DMS53 treated with DMSO at 0.1 percent for 48 hours (cell line): Measurements from ENCODE around the gene ZNF423.
"Not testable (repeated sequence)": the region's sequence is repeated elsewhere in the genome, so short reads cannot be mapped to it uniquely, and the experiment has no call there.

Experiments used
- DNase-seq: peaks from one replicate; lab custom pipeline; 2025; ENCODE audit not compliant: unreplicated experiment; lab: John Stamatoyannopoulos, UW

The ZNF423 gene

DNA sequence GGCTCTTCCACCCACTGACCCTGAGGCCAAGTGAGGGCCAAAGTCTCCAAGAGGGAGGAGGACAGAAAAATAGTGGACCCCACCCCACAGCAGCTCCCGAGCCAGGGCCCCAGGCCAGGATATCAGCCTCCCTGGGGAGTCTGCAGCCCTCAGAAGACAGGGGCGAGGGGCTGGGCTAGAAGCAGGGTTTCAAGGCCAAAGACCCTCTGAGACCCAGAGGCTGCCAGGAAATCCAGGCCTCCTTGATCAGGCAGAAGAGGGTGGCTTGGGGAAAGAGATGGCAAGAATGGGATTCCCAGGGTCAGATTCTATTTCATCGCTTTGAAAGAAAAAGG lies 156.1 kb downstream of the ZNF423 start:
- no peak for DNase-seq

DNA sequence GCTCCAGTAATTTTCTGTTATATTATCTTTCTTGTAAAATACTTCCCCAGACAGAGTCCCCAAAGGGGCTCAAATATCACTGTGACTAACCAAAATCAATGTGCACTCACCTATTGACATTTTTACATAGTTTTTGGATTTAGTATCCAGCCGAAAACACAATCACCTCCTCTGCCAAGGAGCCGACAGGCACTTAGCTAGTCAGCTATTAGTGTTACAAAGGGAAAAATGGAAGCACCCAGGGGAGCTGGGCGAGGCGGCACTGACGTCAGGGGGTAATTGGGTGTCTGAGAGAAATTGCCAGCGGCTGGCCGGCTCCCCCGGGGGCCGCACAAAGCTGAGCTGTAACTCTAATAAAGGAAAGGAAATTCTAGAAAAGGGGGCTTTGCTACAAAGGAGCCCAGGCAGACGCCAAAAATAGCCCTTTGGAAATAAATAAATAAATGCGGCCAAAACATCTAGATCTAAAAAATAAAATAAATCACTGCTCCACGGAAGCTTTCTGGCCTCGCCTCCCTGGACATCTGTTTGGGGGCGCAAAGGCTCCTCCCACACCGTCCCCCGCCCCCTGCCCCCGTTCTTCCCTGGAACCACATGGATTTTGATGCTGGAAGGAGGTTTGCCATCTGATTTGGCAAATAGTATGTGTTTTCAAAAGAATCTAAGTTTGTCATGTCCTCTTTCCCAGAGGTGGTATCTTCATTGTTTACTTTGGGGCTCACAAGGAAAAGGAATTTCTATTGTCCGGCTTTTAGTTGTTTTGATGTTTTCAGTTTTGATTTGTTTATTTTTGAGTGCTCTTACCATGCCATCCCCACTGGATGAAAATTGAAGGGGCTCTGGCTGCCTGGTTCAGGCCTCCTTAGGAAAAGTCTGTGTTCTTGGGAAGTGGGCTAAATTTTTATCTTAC lies 156.7 kb downstream of the ZNF423 start:
- DNase-seq: no peak

DNA sequence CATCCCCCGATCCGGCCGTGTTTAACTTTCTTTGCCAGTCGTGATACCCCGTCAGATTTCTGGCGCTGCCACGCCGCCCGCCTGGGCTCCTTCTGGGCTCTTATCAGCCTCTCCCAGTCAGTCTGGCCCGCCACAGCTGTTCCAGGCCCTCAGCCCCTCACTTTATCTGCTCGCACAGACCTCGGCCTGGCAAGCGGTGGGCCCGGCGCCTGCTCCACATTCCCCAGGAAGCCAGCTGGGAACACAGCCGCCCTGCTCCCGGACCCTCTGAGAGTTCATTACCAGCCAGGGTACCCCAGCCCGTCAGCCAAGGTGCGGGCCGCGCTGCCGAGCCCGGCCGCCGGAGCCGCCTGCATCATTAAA lies 157.5 kb downstream of the ZNF423 start:
- DNase-seq: no peak

DNA sequence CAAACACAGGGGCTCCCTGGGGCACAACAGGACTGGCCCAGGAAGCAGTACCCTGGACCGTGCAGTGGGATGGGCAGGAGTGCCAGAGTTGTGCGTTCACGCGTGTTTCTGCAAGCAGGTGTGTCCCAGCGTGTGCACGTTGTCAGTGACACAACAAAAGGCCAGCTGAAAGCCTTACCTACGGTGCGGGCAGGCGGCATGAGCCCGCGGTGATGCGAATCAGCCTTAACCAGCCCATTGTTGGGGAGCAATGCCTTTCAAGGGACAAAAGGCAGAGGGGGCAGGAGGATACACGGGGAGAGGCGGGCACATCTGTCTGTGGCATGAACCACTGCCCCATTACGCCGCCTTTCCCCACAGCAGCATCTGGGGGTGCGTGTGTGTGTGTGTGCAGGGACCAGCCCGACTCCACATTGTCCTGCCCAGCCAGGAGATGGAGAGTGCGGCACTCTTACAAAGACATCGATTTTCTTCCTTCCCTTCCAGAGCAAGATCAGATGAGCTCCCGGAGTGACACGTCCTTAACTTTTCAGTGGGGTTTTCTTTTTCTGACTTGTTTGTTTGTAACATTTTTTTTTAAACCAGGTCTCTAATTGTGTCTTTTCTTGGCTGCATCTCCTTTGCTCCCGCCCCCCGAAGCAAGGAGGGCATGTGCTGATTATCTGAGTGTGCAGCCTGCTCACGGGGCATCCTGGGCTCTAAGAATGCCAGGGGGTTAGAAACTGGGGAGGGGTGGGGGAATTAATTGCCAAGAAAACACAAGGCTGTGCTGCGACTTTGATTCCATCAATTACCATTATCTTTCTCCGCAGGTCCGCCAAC lies 158.1 kb downstream of the ZNF423 start:
- no peak for DNase-seq

DNA sequence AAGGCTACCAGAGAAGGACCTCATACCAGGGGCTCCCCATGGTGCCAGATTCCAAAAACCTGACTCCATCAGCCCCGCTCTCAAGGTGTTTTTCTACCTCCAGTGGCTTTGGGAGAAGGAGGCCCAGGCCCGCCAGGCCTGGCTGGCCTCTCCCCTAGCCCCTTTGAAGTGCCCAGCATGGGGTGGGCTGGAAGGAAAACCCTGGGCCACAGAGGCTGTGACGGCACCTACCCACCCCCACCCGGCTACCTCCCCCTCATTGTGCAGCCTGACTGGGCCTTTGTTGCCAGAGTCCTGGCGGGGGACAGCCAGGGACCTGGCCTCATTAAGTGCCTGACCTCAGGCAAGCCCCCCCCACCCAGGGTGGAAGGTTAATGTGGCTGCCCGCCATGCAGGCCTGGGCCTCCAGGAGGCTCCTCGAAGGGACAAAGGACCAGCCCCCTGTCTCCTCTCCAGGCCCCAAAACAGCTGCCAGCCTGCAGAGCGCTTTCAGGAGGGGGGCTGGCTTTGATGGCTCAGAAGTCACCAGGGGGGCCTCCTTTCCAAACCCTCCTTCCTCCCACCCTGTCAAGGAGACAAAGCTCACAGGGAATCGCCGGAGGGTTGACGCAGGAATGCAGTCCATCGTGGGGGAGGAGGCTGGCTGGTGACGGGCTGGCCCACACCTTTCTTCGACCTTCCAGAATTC lies 159.4 kb downstream of the ZNF423 start:
- DNase-seq: no peak

DNA sequence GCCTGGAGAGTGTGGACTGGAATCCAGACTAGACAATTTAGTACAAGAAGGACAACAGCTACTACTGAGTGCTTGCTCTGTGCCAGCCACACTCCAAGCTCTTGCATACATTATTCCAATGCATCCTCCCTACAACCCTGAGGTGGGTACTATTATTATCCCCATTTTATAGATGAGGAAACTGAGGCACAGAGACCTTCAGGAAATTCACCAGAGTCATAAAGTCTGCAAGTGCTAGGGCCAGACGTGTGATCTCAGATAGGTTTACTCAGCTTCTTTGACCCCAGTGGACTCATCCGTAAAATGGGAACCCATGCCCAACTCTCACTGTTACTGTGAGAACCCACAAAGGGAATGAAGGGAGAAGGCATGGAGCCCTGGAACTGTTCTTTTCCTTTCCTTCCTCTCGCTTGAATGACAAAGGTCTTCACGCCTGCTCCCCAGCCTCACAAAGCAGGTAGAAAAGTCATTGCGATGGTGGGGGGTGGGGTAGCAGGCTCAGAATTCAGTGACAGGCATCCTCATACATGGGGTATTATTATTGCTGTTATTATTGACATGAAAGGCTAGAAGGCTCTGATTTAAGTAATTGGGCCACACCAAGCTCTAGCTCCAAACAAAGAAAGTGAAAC lies 160.0 kb downstream of the ZNF423 start:
- DNase-seq: no peak

DNA sequence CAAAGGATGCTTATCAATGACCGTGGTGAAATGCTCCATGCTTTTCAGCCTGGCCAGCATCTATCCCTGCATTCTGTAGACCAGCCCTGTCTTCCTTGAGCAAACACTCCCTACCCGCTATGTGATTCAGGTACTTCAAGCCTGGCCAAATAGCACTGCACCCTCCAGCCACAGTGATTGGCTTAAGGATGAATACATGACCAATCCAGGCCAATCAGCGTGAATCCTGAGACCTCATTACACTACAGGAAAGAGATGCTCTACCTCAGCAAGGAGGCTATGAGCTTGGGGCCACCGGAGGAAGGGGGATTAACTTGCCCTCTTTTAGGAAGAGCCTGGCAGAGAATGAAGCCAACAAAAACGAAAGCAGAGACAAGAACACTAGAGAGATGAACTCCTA lies 162.5 kb downstream of the ZNF423 start:
- DNase-seq: no peak

DNA sequence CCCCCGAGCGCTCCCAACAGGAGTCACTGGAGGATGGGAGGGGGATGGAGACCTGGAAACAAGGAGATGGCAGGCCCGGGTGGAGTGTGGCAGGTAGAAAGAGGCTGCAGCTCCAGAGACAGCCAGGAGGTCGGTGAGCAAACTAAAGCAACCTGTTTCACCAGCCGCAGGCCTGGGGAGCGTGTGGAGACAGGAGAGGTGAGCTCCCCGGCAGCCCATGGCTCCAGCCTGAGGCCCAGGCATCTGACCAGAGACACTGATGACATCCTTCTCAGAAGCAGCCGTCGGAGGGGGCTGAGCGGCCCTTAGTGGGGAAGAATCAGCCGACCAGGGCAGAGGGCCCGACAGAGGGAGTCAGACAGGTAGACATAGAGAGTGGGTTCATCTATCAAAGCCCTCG lies 165.1 kb downstream of the ZNF423 start:
- no peak for DNase-seq

DNA sequence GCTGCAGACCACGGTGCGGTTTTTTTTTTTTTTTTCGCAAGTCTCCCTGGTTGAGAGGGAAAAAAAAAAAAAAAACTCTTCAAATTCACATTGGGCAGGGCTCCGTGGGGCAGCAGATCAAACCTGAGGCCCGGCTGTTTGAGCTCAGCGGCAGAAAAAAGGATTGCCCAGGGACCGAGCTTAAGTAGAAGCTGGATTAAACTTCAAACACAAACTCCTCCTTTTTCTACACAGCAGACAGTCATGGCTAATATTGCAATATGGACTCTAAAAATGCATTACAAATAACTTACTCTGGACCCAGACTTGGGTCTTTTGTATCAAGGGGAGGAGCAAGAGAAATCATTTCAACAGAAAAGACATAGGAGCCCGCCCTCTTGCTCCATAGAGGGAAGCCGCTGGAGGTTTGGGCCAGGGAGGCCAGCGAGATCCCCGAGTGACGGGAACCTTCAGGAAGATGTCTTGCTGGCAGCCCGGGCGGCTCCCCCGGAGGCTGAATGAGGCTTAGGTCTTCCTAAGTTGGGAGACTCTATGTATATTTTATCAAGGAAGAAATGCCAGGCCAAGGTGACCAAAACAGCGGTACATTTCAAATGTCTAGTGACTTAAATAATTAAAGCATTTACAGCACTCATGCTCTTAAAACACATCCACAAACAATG lies 167.7 kb downstream of the ZNF423 start:
- no peak for DNase-seq

DNA sequence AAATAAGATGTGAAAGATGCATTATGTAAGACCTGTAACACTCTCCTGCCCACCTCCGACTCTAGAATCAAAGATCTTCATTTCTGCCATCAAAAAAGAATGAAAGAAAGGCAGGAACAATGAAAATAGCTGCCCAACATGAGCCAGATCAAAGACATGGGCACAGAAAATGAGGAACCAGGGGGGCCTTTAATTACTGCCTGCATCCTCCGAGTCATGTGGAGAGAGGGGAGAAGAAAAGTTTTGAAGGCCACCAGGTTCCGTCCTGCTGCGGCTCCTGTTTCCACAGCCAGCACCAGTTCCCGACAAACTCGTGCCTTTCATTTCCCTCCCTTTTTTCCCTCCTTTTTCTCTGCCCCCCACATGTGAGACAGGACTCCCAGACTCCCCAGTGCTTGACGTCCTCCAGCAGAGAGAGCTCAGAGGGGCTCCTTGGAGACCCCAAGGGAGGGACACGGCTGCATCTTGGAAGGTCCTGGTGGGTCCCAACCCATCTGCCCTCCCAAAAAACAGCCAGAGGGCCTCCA lies 168.4 kb downstream of the ZNF423 start:
- DNase-seq: no peak

DNA sequence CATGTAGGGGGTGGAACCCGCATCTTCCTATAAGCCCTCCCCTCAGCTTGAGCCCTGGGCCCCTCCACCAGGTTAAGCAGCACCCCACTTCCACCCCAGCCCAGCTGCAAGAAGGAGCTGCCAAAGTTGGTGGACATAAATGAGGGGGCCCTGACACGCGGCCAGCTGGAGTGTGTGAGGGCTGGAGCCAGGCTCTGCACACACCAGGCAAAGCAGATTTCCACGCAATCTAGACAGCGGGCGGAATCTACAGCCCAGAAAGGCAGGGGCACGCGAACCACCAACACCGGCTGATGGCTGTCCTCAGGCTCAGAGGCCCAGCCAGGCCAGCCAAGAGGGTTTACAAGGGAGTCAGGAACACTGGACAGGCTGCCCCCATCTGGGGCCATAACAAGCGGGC lies 171.2 kb downstream of the ZNF423 start:
- DNase-seq: no peak

DNA sequence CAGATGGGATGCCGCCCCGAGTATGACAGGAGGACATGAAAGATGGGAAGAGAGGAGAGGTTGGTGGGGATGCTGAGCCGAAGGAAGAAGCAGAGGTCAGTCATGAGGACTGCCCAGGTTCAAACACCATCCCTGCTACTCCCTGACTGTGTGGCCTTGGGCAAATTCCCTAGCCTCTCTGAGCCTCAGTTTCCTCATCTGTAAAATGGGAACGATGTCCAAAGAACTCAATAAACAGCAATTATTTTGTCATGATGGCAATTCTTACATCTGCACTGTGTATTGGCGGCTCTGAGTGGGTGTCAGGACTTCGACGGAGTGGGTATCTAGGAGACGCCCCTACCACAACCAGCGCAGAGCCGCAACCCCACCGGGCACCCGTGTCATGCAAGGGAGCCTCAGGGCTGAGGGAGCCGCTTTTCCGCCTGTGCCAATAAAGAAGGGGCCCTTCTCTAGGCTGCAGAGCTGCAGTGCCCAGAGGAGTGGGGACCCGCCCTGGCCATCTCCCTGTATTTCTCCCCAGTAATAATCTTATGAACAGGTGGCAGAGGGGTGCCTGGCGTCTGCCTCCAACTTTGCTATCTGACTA lies 173.2 kb downstream of the ZNF423 start:
- DNase-seq: no peak

DNA sequence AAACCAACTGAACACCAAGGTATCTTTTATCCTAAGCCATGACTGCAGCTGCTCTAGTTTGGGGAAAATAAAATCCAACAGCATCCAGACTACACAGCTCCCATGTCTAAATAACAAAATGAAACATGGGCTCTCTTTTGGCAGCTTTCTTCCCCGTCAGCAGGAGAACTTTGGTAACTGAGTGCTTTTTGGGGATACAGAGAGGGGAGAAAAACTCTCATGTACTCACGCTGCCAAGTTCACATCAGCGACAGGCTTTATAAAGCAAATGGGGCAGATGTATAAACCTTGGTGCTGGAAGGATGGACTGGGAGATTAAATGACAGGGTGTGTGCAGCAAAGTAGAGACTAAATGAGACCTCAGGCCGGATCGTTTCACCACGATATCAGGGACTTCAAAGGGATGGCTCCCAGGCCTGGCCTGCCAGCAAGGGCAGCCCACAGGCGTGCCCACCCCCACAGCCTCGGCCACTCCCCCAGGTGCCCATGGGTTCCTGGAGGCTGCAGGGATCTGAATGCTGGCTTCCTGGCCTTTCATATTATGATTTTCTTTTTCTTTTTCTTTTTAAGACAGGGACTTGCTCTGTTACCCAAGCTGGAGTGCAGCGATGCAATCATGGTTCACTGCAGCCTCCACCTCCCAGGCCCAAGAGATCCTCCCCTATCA lies 174.6 kb downstream of the ZNF423 start:
- DNase-seq: no peak

DNA sequence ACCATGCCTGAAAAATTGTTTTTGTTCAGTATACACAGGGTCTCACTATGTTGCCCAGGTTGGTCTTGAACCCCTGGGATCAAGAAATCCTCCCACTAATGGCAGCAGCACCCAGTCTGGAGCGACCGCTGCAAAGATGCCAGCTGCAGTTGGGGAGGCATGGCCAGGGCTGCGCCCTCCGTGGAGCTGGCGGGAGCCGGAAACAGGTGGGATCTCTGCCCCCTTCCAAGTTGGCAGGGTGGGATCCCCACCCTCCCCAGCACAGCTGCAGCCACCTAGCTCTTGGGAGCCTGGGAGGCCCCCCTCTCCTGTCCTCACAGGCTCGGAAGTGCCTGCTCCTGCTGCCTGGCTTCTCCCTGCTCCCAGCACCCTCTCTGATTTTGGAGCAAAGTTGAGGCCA lies 176.8 kb downstream of the ZNF423 start:
- DNase-seq: no peak

DNA sequence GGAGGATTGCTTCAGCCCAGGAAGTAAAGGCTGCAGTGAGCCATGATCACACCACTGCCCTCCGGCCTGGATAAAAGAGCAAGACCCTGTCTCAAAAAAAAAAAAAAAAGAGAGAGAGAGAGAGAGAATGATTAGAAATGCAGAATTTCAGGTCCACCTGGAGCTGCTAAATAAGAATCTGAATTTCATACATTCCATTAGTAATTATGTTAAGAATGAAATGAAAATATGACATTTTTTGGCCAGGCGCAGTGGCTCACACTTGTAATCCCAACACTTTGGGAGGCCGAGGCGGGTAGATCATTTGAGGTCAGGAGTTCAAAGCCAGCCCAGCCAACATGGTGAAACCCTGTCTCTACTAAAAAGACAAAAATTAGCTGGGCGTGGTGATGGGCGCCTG lies 178.3 kb downstream of the ZNF423 start:
- DNase-seq: not testable (repeated sequence)

DNA sequence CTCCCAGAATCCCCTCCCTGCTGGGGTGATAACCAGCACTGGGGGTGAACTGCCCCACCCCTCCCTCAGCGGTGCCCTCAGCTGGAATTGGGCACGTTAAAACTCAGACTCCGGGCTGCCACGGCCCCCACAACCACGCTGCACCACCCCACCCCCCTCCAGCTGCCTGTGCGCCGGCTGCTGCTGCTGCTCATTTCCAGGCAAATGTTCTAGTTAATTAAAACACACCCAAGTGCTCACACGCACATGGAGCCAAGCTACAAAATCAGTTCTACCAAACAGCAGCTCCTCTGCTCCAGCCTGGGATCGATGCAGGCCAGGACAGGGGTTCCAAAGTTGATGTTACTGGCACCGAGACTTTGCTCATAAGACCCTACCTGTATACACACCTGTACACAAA lies 180.5 kb downstream of the ZNF423 start:
- DNase-seq: no peak

DNA sequence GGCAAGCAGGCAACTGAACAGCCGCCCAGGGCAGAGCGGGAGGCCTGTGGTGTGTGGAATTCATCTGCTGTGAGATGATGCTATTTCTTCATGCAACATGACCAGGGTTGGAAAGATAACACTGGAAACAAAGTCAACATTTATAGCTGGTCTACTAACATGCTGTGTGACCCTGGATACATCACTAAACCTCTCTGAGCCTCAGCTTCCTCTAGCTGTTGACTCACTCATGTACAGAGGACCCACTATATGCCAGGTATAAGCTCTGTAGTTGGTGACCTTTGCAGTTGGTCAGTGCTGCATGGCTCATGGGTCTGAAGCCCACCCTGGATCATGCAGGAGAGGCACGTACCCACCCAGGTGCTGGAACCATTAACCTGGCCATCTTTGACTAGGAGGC lies 180.9 kb downstream of the ZNF423 start:
- no peak for DNase-seq

DNA sequence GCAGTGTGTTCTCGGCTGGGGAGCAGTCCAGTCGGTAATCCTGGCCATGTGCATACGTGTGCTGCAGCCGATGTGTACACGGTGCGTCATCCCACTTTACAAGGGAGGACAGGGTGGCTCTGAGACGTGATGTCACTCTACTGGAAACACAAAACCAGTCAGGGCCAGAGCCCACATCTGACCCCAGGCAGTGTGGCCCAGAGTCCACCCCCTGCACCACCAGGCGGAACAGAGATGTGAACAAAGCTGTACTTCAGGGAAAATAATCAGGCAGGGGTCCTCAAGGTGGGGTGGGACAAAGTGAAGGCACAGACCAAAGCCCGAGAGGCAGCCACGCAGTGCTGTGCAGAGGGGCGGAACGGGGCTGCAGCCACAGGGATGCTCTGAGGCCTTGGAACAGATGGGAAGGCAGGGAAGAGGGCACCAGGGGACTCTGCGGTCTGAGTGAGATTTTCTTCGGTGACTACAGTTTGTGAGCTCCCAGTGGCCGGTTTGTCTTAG lies 181.5 kb downstream of the ZNF423 start:
- DNase-seq: no peak

DNA sequence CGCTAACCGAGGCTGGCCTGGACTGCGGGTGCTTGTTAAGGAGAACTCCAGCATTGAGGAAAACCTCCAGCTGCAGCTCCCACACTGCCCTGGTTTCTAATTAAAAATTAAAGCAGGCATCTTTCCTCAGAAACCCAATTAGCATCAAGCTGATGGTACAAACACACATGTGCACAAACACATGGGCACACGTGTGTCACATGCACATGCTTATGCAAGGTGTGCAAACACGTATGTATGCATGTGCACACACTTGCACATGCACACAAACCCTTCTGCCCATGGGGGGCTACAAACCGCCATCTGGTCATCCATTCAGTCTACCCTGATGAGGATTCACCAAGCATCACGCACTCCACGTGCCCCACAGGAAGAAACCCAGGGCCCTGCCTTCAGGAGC lies 182.5 kb downstream of the ZNF423 start:
- no peak for DNase-seq

DNA sequence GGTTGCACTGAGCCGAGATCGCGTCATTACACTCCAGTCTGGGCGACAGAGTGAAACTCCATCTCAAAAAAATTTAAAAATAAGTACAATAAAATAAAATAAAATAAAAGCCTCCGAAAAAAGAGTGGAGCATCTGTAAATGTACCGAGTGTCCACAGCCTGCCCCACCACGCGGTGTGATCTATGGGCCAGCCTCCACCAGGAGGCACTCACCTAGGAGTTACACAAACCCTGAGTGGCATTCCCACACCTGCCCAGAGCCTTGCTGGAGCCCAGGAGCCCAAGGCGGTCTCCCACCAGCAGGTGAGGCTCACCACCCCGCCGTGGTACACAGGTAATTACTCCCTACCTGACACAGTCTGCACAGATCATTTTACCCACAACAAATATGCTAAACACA lies 183.2 kb downstream of the ZNF423 start:
- no peak for DNase-seq
